Measurements from ENCODE around the gene GNAQ.

DNA sequence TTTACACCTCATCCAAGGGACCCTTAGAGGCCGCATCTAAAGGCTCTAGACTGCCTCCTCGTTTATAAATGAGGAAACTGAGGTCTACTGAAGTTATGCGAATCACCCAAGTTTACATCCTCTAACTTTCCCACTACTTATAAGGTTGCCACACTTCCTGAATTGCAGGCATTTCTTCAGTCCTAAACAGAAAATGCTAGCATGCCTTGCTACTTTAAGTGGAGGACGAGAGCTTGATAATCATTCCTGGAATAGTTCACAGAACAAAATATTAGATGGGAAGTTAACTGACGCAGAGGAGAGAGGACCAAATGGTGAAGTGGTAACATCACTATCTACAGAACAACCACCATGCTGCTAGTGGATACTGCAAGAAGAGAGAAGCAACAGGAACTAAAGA, 85.8 kb downstream of the GNAQ start:
- TF ChIP-seq, protein P1, sequence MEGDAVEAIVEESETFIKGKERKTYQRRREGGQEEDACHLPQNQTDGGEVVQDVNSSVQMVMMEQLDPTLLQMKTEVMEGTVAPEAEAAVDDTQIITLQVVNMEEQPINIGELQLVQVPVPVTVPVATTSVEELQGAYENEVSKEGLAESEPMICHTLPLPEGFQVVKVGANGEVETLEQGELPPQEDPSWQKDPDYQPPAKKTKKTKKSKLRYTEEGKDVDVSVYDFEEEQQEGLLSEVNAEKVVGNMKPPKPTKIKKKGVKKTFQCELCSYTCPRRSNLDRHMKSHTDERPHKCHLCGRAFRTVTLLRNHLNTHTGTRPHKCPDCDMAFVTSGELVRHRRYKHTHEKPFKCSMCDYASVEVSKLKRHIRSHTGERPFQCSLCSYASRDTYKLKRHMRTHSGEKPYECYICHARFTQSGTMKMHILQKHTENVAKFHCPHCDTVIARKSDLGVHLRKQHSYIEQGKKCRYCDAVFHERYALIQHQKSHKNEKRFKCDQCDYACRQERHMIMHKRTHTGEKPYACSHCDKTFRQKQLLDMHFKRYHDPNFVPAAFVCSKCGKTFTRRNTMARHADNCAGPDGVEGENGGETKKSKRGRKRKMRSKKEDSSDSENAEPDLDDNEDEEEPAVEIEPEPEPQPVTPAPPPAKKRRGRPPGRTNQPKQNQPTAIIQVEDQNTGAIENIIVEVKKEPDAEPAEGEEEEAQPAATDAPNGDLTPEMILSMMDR (IDR thresholded peaks at IDR 0.05) = no peak
- no peak for TF ChIP-seq ZFX (IDR thresholded peaks at IDR 0.05; ENCODE audit: borderline replicate concordance)

All from 22Rv1 (cell line).